ENCODE measurements around the gene ASXL1.
"Not testable (repeated sequence)": the region's sequence is repeated elsewhere in the genome, so short reads cannot be mapped to it uniquely, and the experiment has no call there.

ASXL1 gene

GRCh38 chr20:32357869-32358631 is at the start of gene ASXL1:
TSS of gene ASXL1 (plus strand) at chr20:32358331. CDS start at chr20:32358776, 445 bp downstream.
- DNase-seq (ENCODE audit: low spot score) = peak; percentile 100

DNA sequence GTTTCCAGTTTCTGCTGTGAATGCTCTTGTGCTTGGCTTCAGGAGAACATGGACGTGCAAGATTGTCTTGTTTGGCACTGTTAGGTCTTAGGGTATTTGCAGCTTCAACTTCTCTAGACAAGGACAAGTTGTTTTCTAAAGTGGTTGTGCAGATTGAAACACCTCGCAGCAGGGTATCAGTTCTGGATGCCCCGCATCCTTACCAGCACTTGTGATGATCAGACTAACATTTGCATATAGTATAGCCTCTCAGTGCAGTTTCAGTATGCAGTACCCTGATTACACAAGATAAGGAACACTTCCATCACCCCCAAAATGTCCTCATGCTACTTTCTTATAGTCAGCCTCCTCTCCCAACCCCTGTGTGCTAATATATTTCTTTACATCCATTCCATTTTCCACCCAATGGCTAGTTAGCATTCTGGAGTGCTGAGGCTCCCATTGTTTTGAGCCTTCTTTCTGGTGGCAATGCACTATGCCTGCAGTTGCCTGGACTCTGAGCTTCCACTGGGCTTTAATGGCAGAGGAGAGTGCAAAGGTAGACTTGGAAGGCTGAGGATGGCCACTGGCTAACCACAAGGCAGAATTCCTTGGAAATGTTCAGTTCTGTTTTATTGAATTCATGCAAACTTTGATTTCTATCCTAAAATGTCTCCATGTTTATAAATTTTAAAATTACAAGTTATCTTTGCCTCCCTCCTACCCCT is 45.3 kb upstream of the ASXL1 start:
- no peak for DNase-seq (ENCODE audit: low spot score)

GRCh38 chr20:32314768-32315167 is 43.4 kb upstream of the ASXL1 start:
- no peak for DNase-seq (ENCODE audit: low spot score)

DNA sequence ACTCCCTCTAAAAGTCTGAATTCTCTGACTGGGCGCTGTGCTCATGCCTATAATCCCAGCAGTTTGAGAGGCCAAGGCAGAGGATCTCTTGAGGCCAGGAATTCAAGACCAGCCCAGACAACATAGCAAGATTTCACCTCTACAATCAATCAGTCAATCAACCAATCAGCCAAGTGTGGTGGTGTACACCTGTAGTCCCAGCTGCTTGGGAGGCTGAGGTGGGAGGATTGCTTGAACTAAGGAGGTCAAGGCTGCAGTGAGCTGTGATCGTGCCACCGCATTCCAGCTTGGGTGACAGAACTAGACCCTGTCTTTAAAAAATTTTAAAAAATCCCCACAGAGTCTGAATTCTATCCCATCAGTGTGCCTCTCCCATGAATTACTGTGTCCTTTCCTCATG is 42.7 kb upstream of the ASXL1 start:
- no peak for DNase-seq (ENCODE audit: low spot score)

GRCh38 chr20:32315891-32316290 is 42.2 kb upstream of the ASXL1 start:
- no peak for DNase-seq (ENCODE audit: low spot score)

DNA sequence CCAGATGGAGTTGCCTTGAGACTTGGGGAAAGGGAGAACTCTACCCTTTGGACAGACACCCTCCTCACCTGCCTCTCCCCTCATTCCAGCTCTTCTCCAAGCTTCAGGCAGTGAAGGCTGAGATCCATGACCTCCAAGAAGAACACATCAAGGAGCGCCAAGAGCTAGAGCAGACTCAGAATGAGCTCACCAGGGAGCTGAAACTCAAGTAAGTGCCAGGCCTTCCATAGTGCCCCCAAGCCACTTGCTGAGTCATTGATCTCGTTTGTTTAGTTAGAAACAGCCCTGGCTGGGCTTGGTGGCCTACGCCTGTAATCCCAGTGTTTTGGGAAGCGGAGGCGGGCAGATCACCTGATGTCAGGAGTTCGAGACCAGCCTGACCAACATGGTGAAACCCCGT is 41.5 kb upstream of the ASXL1 start:
- DNase-seq (ENCODE audit: low spot score) = no peak

- DNase-seq (ENCODE audit: low spot score) = no peak
Measured at GRCh38 chr20:32319100-32319499, 39.0 kb upstream of the ASXL1 start.

- no peak for DNase-seq (ENCODE audit: low spot score)
Measured at GRCh38 chr20:32320305-32320704, 37.8 kb upstream of the ASXL1 start.

DNA sequence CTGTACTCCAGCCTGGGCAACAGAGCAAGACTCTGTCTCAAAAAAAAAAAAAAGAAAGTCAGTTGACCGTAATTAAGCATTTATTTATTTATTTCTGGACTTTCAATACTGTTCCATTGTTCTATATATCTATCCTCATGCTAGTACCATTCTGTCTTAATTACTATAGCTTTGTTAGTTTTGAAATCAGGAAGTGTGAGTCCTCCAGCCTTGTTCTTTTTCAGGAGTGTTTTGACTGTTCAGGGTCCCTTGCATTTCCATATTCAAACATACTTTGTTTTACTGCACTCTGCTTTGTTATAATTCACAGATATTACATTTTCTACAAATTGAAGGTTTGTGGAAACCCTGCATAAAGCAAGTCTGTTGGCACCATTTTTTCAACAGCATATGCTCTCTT is 36.7 kb upstream of the ASXL1 start:
- DNase-seq (ENCODE audit: low spot score) = no peak

- not testable (repeated sequence) for DNase-seq (ENCODE audit: low spot score)
Measured at GRCh38 chr20:32322260-32322659, 35.9 kb upstream of the ASXL1 start.

DNA sequence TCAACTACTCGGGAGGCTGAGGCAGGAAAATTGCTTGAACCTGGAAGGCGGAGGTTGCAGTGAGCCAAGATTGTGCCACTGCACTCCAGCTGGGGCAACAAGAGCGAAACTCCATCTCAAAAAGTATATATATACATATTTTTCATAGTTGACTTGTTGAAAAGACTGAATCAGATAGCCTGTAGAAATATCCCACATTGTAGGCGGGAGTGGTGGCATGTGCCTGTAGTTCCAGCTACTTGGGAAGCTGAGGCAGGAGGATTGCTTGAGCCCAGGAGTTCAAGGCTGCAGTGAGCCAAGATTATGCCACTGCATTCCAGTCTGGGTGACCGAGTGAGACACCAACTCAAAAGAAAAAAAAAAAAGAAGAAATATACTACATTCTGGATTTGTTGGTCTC is 34.4 kb upstream of the ASXL1 start:
- DNase-seq (ENCODE audit: low spot score) = not testable (repeated sequence)

GRCh38 chr20:32325706-32326503 is 32.2 kb upstream of the ASXL1 start:
- DNase-seq (ENCODE audit: low spot score) = no peak

DNA sequence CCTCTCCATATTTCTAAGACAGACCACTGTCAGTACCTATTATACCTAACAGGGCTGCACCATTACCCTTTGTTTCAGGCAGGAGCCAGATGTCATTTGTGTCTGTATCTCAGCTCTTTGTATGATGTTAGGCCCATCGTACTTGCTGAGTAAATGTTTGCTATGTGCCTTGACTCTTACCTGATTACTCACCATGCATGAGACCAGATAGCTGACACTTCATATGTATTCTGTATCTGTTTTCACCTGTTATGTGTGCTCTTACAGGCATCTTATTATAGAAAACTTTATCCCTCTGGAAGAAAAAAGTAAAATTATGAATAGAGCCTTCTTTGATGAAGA is 31.7 kb upstream of the ASXL1 start:
- no peak for DNase-seq (ENCODE audit: low spot score)

GRCh38 chr20:32327087-32327681 is 30.9 kb upstream of the ASXL1 start:
- DNase-seq (ENCODE audit: low spot score) = no peak

DNA sequence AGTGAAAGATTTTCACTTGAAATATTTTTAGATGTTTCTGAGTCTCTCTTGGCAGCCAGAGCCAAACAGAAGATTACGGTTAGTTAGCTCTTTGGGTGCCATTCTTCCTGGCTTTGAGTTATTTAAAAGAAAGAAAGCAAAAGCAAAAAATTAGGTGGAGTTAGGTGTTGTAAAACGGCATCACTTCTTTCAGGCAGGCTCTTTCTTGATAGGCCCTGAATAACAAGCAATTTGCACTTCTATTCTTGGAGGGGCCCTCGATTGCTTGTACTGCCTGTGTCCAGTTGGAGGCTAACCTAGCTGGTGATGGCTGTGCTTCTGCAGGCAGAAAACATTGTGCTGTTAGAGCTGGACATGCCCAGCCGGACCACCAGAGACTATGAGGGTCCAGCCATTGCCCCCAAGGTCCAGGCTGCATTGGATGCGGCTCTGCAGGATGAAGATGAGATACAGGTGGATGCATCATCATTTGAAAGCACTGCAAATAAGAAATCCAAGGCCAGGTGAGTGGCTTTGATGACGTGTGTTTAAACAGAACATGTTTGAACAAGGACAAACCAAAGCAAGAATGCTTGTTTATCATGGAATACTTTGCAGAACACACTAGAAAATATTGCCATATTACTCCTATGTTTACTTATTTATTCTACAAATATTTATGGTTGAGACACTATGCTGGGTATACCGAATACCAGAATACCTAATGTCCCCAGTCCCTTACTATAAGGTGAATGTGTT is 28.1 kb upstream of the ASXL1 start:
- DNase-seq (ENCODE audit: low spot score) = no peak

DNA sequence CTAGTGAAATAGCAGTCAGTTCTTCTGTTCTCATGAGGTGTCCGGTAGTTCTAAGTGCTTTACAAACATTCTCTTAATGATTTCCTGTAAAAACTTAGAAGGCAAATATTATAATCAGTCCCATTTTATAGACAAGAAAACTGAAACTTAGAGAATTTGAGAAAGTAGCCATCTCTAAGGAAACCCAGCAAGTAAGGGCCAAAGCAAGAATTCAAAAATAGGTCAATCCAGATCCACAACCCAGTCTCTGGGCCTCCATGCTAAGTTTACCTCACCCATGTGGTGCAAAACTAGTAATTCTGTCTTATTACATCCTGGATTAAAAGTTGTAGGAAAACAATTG is 27.6 kb upstream of the ASXL1 start:
- DNase-seq (ENCODE audit: low spot score) = no peak

- no peak for DNase-seq (ENCODE audit: low spot score)
Measured at GRCh38 chr20:32332614-32333013, 25.5 kb upstream of the ASXL1 start.

DNA sequence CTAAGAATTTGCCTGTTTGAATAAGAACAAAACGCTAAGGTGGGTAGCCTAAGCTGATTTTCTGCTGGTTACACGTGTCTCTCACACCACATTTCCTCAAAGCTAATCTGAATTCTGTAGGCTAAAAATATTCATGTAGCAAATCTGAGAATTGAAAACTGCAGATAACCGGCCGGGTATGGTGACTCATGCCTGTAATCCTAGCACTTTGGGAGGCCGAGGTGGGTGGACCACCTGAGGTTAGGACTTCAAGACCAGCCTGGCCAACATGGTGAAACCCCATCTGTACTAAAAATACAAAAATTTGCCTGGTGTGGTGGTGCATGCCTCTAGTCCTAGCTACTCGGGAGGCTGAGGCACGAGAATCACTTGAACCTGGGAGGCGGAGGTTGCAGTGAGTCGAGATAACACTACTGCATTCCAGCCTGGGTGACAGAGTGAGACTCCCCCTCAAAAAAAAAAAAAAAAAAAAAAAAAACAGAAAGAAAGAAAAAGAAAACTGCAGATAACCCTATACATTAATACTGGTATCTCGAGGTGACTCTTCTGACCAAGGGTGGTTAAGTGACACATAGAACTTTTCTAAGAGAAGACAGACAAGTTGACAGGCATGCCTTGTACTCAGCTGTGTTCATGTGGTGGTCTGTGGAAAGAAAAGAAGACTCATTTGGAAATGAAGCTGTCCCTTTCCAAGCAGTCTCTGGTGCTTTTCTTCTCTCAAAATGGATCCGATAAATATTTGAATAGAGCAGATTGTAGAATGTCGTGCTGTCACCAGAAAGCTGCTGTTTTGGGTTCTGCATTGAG is 24.7 kb upstream of the ASXL1 start:
- no peak for DNase-seq (ENCODE audit: low spot score)

DNA sequence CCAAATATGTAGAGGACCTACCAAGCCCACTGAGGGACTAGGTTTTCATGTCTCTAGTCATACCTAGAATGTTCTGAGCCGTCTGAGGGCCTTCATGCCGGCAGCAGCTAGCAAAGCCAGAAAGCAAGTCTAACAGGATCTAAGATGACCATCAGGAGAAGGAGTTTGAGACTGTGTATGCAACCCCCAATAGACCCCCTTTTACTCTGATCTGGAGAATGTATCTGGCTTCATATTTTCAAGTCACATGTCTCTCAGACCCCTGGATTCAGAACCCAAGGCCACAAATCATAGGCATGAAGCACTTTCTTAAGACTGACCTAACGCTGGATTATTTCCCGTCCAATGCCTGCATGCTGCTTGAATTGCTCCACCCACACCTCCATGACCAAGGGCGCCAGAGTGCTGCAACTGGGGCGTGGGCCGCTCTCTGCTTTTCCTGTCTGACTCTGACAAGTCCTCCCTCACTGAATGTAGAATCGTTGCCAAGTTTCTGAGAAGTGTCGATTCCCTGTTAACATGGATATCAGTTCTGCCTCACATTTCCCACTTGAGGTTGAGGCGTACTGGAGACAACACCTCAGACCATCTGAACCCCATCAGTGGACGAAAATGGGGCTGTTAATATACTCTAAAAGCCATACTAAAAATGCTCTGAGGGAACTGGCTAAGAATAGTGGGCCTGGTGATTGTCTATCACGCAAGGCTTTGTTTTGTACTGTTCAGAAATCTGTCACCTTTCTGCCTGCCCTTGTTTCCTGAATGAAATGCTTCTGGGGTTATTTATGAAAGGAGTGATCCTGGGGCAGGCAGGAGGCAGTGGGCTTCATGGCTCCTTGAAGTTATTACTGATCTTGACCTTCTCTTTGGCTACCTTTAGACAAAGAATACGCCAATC is 23.9 kb upstream of the ASXL1 start:
- DNase-seq (ENCODE audit: low spot score) = no peak

GRCh38 chr20:32336918-32337347 is 21.2 kb upstream of the ASXL1 start:
- no peak for DNase-seq (ENCODE audit: low spot score)

All from left forelimb (tissue), 1 donor.